ENCODE results near the gene LSAMP. TPM values are rescaled to one million over a fixed set of nuclear protein-coding genes. Genes with fewer than 3 reads are reported as not detected.

The LSAMP gene
- total RNA-seq, 1 donor from 2014 or later = 24.6 TPM

DNA sequence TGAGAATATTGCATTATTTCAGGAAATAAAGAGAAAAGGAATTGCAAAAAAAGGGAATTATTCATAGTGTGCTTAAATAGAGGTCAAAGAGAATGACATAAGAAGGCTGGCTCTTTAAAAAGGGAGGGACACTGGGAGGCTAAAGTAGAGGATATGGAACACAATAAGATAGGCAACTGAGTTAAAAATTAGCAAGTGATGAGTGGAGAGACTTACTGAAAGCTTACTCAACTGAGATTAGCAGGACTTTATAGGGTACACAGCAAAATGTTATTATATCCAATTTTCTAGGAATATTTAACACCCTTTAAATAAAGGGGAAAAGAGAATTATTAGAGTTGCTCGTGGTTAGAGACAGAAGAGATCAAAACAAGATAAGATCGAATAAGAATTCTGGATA, 375.2 kb downstream of the LSAMP start:
- Histone ChIP-seq H3K27me3 (no peaks in the 10 kb centered on the region), H3K9me3 (no peaks in the 10 kb centered on the region), H3K27ac (no peak overlapping the region), H3K4me1 (no peaks in the 10 kb centered on the region), H3K36me3 (no peaks in the 10 kb centered on the region), H3K4me3 (no peak overlapping the region)
- intact Hi-C loops (cut with DNase I) = no loop called here
- TF ChIP-seq, protein P1, sequence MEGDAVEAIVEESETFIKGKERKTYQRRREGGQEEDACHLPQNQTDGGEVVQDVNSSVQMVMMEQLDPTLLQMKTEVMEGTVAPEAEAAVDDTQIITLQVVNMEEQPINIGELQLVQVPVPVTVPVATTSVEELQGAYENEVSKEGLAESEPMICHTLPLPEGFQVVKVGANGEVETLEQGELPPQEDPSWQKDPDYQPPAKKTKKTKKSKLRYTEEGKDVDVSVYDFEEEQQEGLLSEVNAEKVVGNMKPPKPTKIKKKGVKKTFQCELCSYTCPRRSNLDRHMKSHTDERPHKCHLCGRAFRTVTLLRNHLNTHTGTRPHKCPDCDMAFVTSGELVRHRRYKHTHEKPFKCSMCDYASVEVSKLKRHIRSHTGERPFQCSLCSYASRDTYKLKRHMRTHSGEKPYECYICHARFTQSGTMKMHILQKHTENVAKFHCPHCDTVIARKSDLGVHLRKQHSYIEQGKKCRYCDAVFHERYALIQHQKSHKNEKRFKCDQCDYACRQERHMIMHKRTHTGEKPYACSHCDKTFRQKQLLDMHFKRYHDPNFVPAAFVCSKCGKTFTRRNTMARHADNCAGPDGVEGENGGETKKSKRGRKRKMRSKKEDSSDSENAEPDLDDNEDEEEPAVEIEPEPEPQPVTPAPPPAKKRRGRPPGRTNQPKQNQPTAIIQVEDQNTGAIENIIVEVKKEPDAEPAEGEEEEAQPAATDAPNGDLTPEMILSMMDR (IDR thresholded peaks at IDR 0.05) = no peak
- DNase-seq (no peak), ATAC-seq (no peak)

DNA sequence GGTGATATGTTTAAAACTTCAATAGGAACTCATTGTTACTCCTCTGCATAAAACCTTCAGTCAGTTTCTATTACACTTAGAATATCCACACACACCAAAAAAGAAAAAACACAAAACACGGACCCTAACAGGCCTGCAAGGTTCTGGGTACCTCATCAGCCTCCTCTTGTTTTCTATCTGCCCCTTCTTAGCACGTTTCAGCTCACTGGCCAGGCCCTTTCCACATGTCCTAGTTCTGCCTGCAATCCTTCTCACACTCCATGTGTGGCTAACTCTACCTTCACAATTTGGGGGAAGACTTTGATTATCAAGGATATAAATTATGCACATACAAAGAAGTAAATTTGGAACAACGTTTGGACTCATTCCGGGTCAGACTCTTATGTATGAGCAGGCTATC, 376.3 kb downstream of the LSAMP start:
- Histone ChIP-seq H3K4me3 (no peak overlapping the region), H3K27me3 (no peaks in the 10 kb centered on the region), H3K9me3 (no peaks in the 10 kb centered on the region), H3K4me1 (no peaks in the 10 kb centered on the region), H3K36me3 (no peaks in the 10 kb centered on the region), H3K27ac (no peak overlapping the region)
- TF ChIP-seq, protein P1 (IDR thresholded peaks at IDR 0.05) = no peak
- intact Hi-C loops (cut with DNase I) = no loop called here
- no peak for ATAC-seq
- no peak for DNase-seq

DNA sequence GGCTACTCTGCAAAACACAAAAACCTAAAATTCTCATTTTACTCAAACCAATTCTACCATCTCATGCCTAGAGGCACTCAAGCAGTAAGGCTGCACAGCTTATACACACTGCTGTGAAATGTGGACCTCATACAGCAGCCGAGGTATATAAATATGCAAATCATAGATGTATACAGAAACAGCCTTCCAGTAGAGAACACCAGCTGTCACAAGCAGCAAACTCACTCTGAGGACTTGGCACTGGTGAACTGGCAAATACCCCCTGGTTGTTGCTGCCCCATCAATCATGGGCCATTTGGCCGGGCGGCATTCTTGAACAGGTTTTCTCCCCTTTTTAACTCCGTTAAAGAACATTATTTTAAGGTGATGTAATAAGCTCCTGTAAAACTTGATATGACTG, 378.0 kb downstream of the LSAMP start:
- H3K27ac ChIP-seq = no peak overlapping the region
- no peak for DNase-seq
- no peak for ATAC-seq
- no peaks in the 10 kb centered on the region for H3K9me3 ChIP-seq
- no peaks in the 10 kb centered on the region for H3K4me1 ChIP-seq
- H3K27me3 ChIP-seq = no peaks in the 10 kb centered on the region
- no peak overlapping the region for H3K4me3 ChIP-seq
- intact Hi-C loops (cut with DNase I) = no loop called here
- TF ChIP-seq, protein P1 (IDR thresholded peaks at IDR 0.05) = no peak
- H3K36me3 ChIP-seq = no peaks in the 10 kb centered on the region

DNA sequence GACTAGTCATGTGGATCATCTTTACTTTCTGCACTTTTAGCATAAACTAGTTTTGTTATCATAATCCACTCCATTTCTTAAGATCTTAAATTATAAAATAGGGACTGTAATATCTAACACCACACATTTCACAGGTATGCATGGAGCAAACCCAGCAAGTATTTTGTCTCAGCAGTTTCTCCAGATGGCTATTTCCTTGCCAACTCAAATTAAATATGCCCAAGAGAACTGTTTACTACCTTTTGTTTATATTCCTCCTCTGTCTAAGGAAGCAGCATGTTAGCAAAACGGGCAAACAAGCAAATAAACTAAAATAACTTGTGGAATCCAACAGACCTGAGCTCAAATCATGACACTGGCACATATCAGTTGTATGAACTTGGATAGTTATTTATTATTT, 379.8 kb downstream of the LSAMP start:
- intact Hi-C loops (cut with DNase I) = no loop called here

DNA sequence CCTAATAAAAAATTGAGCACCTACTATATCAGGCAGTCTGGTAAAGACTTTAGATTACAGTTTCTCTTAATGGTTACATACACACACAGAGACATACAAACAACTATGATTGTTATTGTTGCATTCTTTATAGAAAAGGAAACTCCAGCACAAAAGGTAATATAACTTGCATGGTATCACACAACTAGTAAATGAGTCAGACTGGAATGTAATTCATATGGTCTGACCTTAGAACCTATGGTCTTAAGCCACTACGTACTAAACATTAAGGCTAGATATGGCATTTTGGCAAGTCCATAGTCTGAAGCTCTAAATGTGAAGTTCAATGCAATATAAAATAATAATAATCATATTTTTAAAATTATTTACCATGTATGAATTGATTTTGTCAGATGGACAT, 380.6 kb downstream of the LSAMP start:
- ATAC-seq (no peak), DNase-seq (no peak)
- no peak overlapping the region for H3K4me3 ChIP-seq
- H3K27me3 ChIP-seq = no peaks in the 10 kb centered on the region
- H3K27ac ChIP-seq = no peak overlapping the region
- TF ChIP-seq, protein P1 (IDR thresholded peaks at IDR 0.05) = no peak
- no peaks in the 10 kb centered on the region for H3K9me3 ChIP-seq
- H3K36me3 ChIP-seq = no peaks in the 10 kb centered on the region
- H3K4me1 ChIP-seq = no peaks in the 10 kb centered on the region
- intact Hi-C loops (cut with DNase I) = no loop called here

More for the DNA sequence above, 379.8 kb downstream of the LSAMP start:
- Histone ChIP-seq H3K27me3 (no peaks in the 10 kb centered on the region), H3K27ac (no peak overlapping the region), H3K36me3 (no peaks in the 10 kb centered on the region), H3K4me1 (no peaks in the 10 kb centered on the region), H3K4me3 (no peak overlapping the region), H3K9me3 (no peaks in the 10 kb centered on the region)
- ATAC-seq (no peak), DNase-seq (no peak)
- TF ChIP-seq, protein P1 (IDR thresholded peaks at IDR 0.05) = no peak

DNA sequence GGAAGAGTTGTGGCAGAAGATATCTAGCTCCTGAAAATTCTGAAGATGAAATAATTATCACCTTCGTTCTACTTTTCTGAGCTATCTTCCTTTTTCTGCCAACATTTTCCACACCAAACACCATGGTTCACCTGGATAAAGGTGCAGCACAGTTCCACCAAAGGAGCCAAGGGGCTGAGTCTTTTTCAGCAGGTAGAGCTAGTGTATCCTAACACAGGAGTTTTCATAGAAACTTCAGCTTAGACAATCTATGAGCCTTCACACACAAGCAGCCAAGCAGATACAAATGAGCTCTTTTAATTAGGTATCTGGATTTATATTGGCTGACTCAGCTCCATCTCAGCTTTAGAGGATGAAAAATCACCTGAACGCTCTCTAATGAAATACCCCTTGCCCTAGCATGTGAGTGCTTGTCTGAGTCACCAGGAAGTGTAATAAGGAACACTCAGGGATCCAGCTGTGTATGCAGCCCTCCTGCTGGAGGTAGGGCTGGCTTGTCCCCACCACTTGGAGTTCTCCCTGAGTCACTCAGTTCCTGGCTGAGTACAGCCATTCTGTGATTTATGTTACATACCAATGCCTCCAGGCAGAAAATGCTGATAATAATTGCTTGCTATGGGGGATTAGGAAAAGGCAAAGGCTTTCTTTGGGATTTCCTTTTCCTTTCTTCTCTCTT, 385.7 kb downstream of the LSAMP start:
- Histone ChIP-seq H3K27ac (no peak overlapping the region), H3K27me3 (no peaks in the 10 kb centered on the region), H3K4me1 (no peaks in the 10 kb centered on the region), H3K36me3 (no peaks in the 10 kb centered on the region), H3K4me3 (no peak overlapping the region), H3K9me3 (no peaks in the 10 kb centered on the region)
- DNase-seq (no peak), ATAC-seq (peak; percentile 47)
- TF ChIP-seq, protein P1 (IDR thresholded peaks at IDR 0.05) = no peak
- intact Hi-C loops (cut with DNase I) = no loop called here

All from upper lobe of right lung (tissue), 1 donor.